ENCODE data around the gene CLPTM1L.
"Not testable (repeated sequence)": the region's sequence is repeated elsewhere in the genome, so short reads cannot be mapped to it uniquely, and the experiment has no call there.

Gene CLPTM1L

GRCh38 chr5:1312993-1313833 lies 31.7 kb downstream of the CLPTM1L start:
- no peak for DNase-seq (ENCODE audit: low read depth)

GRCh38 chr5:1312206-1312605 lies 32.7 kb downstream of the CLPTM1L start:
- no peak for DNase-seq (ENCODE audit: low read depth)

GRCh38 chr5:1311439-1312055 lies 33.4 kb downstream of the CLPTM1L start:
- no peak for DNase-seq (ENCODE audit: low read depth)

GRCh38 chr5:1310118-1310517 lies 34.8 kb downstream of the CLPTM1L start:
- DNase-seq (ENCODE audit: low read depth) = no peak

GRCh38 chr5:1304033-1304432 lies 40.9 kb downstream of the CLPTM1L start:
- no peak for DNase-seq (ENCODE audit: low read depth)

GRCh38 chr5:1302258-1302657 lies 42.6 kb downstream of the CLPTM1L start:
- DNase-seq (ENCODE audit: low read depth) = no peak

GRCh38 chr5:1300581-1301083 lies 44.3 kb downstream of the CLPTM1L start:
- no peak for DNase-seq (ENCODE audit: low read depth)

GRCh38 chr5:1299961-1300360 lies 44.9 kb downstream of the CLPTM1L start:
- no peak for DNase-seq (ENCODE audit: low read depth)

- no peak for DNase-seq (ENCODE audit: low read depth)
Measured at GRCh38 chr5:1299511-1299850, 45.4 kb downstream of the CLPTM1L start.

GRCh38 chr5:1298723-1299510 lies 46.0 kb downstream of the CLPTM1L start:
- no peak for DNase-seq (ENCODE audit: low read depth)

- DNase-seq (ENCODE audit: low read depth) = no peak
Measured at GRCh38 chr5:1298067-1298551, 46.8 kb downstream of the CLPTM1L start.

- no peak for DNase-seq (ENCODE audit: low read depth)
Measured at GRCh38 chr5:1297243-1297642, 47.7 kb downstream of the CLPTM1L start.

GRCh38 chr5:1295650-1296037 lies 49.3 kb downstream of the CLPTM1L start:
- no peak for DNase-seq (ENCODE audit: low read depth)

- no peak for DNase-seq (ENCODE audit: low read depth)
Measured at GRCh38 chr5:1294835-1295649, 49.9 kb downstream of the CLPTM1L start, which contains the start of gene TERT. TERT (minus strand) TSS chr5:1295068; CDS start chr5:1294989, 79 bp downstream.

GRCh38 chr5:1294206-1294834 lies 50.6 kb downstream of the CLPTM1L start:
- DNase-seq (ENCODE audit: low read depth) = no peak

- no peak for DNase-seq (ENCODE audit: low read depth)
Measured at GRCh38 chr5:1293416-1294205, 51.3 kb downstream of the CLPTM1L start.

GRCh38 chr5:1292846-1293415 lies 52.0 kb downstream of the CLPTM1L start:
- DNase-seq (ENCODE audit: low read depth) = no peak

- no peak for DNase-seq (ENCODE audit: low read depth)
Measured at GRCh38 chr5:1292139-1292538, 52.8 kb downstream of the CLPTM1L start.

- no peak for DNase-seq (ENCODE audit: low read depth)
Measured at GRCh38 chr5:1291611-1292080, 53.3 kb downstream of the CLPTM1L start.

- DNase-seq (ENCODE audit: low read depth) = not testable (repeated sequence)
Measured at GRCh38 chr5:1290956-1291355, 53.9 kb downstream of the CLPTM1L start.
